H9 (cell line): ENCODE data around the gene LGSN. TPM values are rescaled to one million over a fixed set of nuclear protein-coding genes. Genes with fewer than 3 reads are reported as not detected.

Experiments
- DNase-seq: peaks from one replicate; pipeline ENCODE4 v3.0.0-alpha.2; 2017
- H2AFZ ChIP-seq: one replicate; pipeline ENCODE4 v1.6.1; 2013; ENCODE audit warnings: mild to moderate bottlenecking, low read length, control low read depth, moderate library complexity
- H2AK5ac ChIP-seq: 2 replicates; pipeline ENCODE4 v1.6.1; 2013; ENCODE audit warnings: low read length, control low read depth, mixed read lengths; ENCODE audit not compliant: insufficient read length
- H2BK120ac ChIP-seq: one replicate; pipeline ENCODE4 v1.6.1; 2013; ENCODE audit warnings: low read depth, mild to moderate bottlenecking, low read length, control low read depth, inconsistent platforms; ENCODE audit not compliant: poor library complexity, severe bottlenecking
- H2BK12ac ChIP-seq: 2 replicates; pipeline ENCODE4 v1.6.1; 2013; ENCODE audit warnings: low read length, control low read depth, mixed read lengths, low read depth; ENCODE audit not compliant: insufficient read length
- H2BK15ac ChIP-seq: 2 replicates; pipeline ENCODE4 v1.6.1; 2013; ENCODE audit warnings: low read depth, low read length, control low read depth
- H2BK20ac ChIP-seq: one replicate; pipeline ENCODE4 v1.6.1; 2013; ENCODE audit warnings: low read depth, mild to moderate bottlenecking, low read length, control low read depth, inconsistent platforms; ENCODE audit not compliant: poor library complexity, severe bottlenecking
- H2BK5ac ChIP-seq: 2 replicates; pipeline ENCODE4 v1.6.1; 2013; ENCODE audit warnings: low read length, control low read depth, mixed read lengths; ENCODE audit not compliant: insufficient read length
- H3K14ac ChIP-seq: 2 replicates; pipeline ENCODE4 v1.6.1; 2013; ENCODE audit warnings: low read length, control low read depth; ENCODE audit not compliant: insufficient read depth
- H3K18ac ChIP-seq: 2 replicates; pipeline ENCODE4 v1.6.1; 2013; ENCODE audit warnings: low read depth, mild to moderate bottlenecking, mixed read lengths, low read length, control low read depth; ENCODE audit not compliant: insufficient read length
- H3K23ac ChIP-seq: 2 replicates; pipeline ENCODE4 v1.6.1; 2013; ENCODE audit warnings: low read length, control low read depth, mixed read lengths, low read depth; ENCODE audit not compliant: insufficient read length
- H3K23me2 ChIP-seq: 2 replicates; pipeline ENCODE4 v1.6.1; 2013; ENCODE audit warnings: low read depth, mild to moderate bottlenecking, mixed read lengths, low read length, control low read depth; ENCODE audit not compliant: insufficient read length, poor library complexity, severe bottlenecking
- H3K27ac ChIP-seq: 2 replicates; pipeline ENCODE4 v1.5.1; 2013; ENCODE audit warnings: low read length, control low read depth, mixed read lengths, low read depth; ENCODE audit not compliant: insufficient read length
- H3K27me3 ChIP-seq: 2 replicates; pipeline ENCODE4 v1.6.1; 2013; ENCODE audit warnings: low read length, control low read depth, inconsistent platforms; ENCODE audit not compliant: insufficient read depth
- H3K4ac ChIP-seq: 2 replicates; pipeline ENCODE4 v1.6.1; 2013; ENCODE audit warnings: low read depth, mild to moderate bottlenecking, control low read depth, inconsistent platforms, low read length, moderate library complexity
- H3K4me1 ChIP-seq: 2 replicates; pipeline ENCODE4 v1.6.1; 2013; ENCODE audit warnings: low read length, control low read depth, inconsistent platforms; ENCODE audit not compliant: insufficient read depth
- H3K4me2 ChIP-seq: 2 replicates; pipeline ENCODE4 v1.6.1; 2013; ENCODE audit warnings: low read length, control low read depth, mixed read lengths; ENCODE audit not compliant: insufficient read length, insufficient read depth
- H3K56ac ChIP-seq: 2 replicates; pipeline ENCODE4 v1.6.1; 2013; ENCODE audit warnings: low read depth, mild to moderate bottlenecking, mixed read lengths, low read length, control low read depth; ENCODE audit not compliant: insufficient read length
- H3K79me1 ChIP-seq: 2 replicates; pipeline ENCODE4 v1.6.1; 2013; ENCODE audit warnings: low read depth, mild to moderate bottlenecking, moderate library complexity, low read length, control low read depth, inconsistent platforms; ENCODE audit not compliant: insufficient read depth, poor library complexity, severe bottlenecking
- H3K79me2 ChIP-seq: 2 replicates; pipeline ENCODE4 v1.6.1; 2013; ENCODE audit warnings: low read length, control low read depth, inconsistent platforms; ENCODE audit not compliant: insufficient read depth
- H3K9ac ChIP-seq: 2 replicates; pipeline ENCODE4 v1.6.1; 2013; ENCODE audit warnings: low read length, control low read depth, mixed read lengths; ENCODE audit not compliant: insufficient read length; ENCODE audit errors: extremely low read depth
- H3K9me3 ChIP-seq: one replicate; pipeline ENCODE4 v1.6.1; 2013; ENCODE audit warnings: low read depth, low read length, inconsistent platforms; ENCODE audit not compliant: control insufficient read depth
- H3T11ph ChIP-seq: one replicate; pipeline ENCODE4 v1.6.1; 2013; ENCODE audit warnings: mild to moderate bottlenecking, low read length, control low read depth, inconsistent platforms
- H4K20me1 ChIP-seq: one replicate; pipeline ENCODE4 v1.6.1; 2013; ENCODE audit not compliant: control insufficient read depth, insufficient read length, insufficient read depth
- H4K5ac ChIP-seq: 2 replicates; pipeline ENCODE4 v1.6.1; 2013; ENCODE audit warnings: low read depth, mild to moderate bottlenecking, mixed read lengths, low read length, control low read depth; ENCODE audit not compliant: insufficient read length
- H4K8ac ChIP-seq: replicated peaks from 2 replicates; pipeline ENCODE4 v1.6.1; 2013; ENCODE audit warnings: low read length, control low read depth, mixed read lengths, low read depth; ENCODE audit not compliant: insufficient read length
- H4K91ac ChIP-seq: 2 replicates; pipeline ENCODE4 v1.6.1; 2013; ENCODE audit warnings: low read depth, mild to moderate bottlenecking, moderate library complexity, mixed read lengths, low read length, control low read depth; ENCODE audit not compliant: insufficient read length
- H3K27ac Mint-ChIP-seq, 3 experiments: 2 replicates in 2 of 3; 3 replicates in 1 of 3; pipeline ENCODE4 v1.8.0; 2020 to 2021; ENCODE audit warnings: mixed read lengths in 3 of 3, mild to moderate bottlenecking in 1 of 3, moderate library complexity in 1 of 3
- H3K27me3 Mint-ChIP-seq: 2 replicates; pipeline ENCODE4 v1.8.0; 2021; ENCODE audit warnings: low read depth, mild to moderate bottlenecking, moderate library complexity, mixed read lengths
- H3K36me3 Mint-ChIP-seq, 3 experiments: 2 replicates in 2 of 3; 3 replicates in 1 of 3; pipeline ENCODE4 v1.8.0; 2020 to 2021; ENCODE audit warnings: low read depth in 3 of 3, mixed read lengths in 3 of 3; ENCODE audit not compliant: insufficient read depth in 1 of 3
- H3K4me1 Mint-ChIP-seq, 2 experiments: 2 replicates each; pipeline ENCODE4 v1.8.0; 2020; ENCODE audit warnings: mixed read lengths in 2 of 2
- H3K4me3 Mint-ChIP-seq, 2 experiments: 2 replicates in 1 of 2; 3 replicates in 1 of 2; pipeline ENCODE4 v1.8.0; 2020 to 2021; ENCODE audit warnings: mild to moderate bottlenecking in 2 of 2, mixed read lengths in 2 of 2, moderate library complexity in 1 of 2
- H3K9me3 Mint-ChIP-seq, 2 experiments: 2 replicates in 1 of 2; 3 replicates in 1 of 2; pipeline ENCODE4 v1.8.0; 2020; ENCODE audit warnings: mild to moderate bottlenecking in 2 of 2, mixed read lengths in 2 of 2, moderate library complexity in 1 of 2
- WGBS: extraction: QIAGEN DNeasy Blood & Tissue Kit; methylation state at CpG from one replicate; pipeline ENCODE4 v1.1.7; 2013; ENCODE audit warnings: missing lambda C conversion rate, low lambda C conversion rate, mixed read lengths; ENCODE audit not compliant: insufficient read length; ENCODE audit errors: extremely low coverage; 5-methylcytosine and 5-hydroxymethylcytosine counted together
- total RNA-seq: library from RNA; stranded (reverse); gene quantifications from 2 replicates; pipeline ENCODE4 v1.2.1, GENCODE V29; 2021
- TF ChIP-seq, protein P1 (sequence below): fragments of 200-600 bp; sonication (generic); conservative IDR thresholded peaks from 3 replicates; pipeline ENCODE4 v1.8.0; 2021; ENCODE audit warnings: antibody characterized with exemption, mild to moderate bottlenecking

Gene LGSN
- total RNA-seq, 1 experiment from 2014 or later = 0.13 TPM

DNA sequence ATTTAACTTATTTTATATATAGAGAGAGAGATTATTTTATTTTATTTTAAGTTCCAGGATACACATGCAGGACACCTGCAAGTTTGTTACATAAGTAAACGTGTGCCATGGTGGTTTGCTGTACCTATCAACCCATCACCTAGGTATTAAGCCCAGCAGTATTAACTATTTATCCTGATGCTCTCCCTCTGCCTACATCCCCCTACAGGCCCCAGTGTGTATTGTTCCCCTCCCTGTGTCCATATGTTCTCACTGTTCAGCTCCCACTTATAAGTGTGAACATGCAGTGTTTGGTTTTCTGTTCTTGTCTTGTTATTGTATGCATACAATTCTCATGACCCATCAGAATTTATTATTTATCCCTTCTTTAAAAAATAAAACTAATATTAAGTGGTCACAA, 73.9 kb downstream of the LGSN start:
- no peak overlapping the region for H3K4me3 Mint-ChIP-seq
- H3K27ac Mint-ChIP-seq = no peak overlapping the region; a peak in 1 of 7 replicates
- WGBS = no CpG with 5 or more reads among the region's 1 CpG
- Histone ChIP-seq H3K79me2 (no peaks in the 10 kb centered on the region), H3K56ac (no peak overlapping the region), H3K27me3 (no peaks in the 10 kb centered on the region), H3K79me1 (no peaks in the 10 kb centered on the region), H3K4me2 (no peak overlapping the region), H2AFZ (no peak overlapping the region), H2BK120ac (no peak overlapping the region), H2BK5ac (no peak overlapping the region), H2BK15ac (no peak overlapping the region), H2BK20ac (no peak overlapping the region), H3K23ac (no peak overlapping the region), H2BK12ac (no peak overlapping the region), H3K14ac (no peak overlapping the region), H3K9me3 (no peaks in the 10 kb centered on the region), H3K23me2 (no peaks in the 10 kb centered on the region), H3K4me1 (no peaks in the 10 kb centered on the region), H3K18ac (no peak overlapping the region), H2AK5ac (no peak overlapping the region), H3K4ac (no peak overlapping the region), H3K27ac (no peak overlapping the region), H4K20me1 (no peaks in the 10 kb centered on the region), H3T11ph (no peak overlapping the region), H4K5ac (no peak overlapping the region), H3K9ac (no peak overlapping the region), H4K8ac (no peak overlapping the region), H4K91ac (no peak overlapping the region)
- no peaks in the 10 kb centered on the region for H3K36me3 Mint-ChIP-seq
- TF ChIP-seq, protein P1, sequence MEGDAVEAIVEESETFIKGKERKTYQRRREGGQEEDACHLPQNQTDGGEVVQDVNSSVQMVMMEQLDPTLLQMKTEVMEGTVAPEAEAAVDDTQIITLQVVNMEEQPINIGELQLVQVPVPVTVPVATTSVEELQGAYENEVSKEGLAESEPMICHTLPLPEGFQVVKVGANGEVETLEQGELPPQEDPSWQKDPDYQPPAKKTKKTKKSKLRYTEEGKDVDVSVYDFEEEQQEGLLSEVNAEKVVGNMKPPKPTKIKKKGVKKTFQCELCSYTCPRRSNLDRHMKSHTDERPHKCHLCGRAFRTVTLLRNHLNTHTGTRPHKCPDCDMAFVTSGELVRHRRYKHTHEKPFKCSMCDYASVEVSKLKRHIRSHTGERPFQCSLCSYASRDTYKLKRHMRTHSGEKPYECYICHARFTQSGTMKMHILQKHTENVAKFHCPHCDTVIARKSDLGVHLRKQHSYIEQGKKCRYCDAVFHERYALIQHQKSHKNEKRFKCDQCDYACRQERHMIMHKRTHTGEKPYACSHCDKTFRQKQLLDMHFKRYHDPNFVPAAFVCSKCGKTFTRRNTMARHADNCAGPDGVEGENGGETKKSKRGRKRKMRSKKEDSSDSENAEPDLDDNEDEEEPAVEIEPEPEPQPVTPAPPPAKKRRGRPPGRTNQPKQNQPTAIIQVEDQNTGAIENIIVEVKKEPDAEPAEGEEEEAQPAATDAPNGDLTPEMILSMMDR = peak; percentile 61
- no peaks in the 10 kb centered on the region for H3K9me3 Mint-ChIP-seq
- H3K4me1 Mint-ChIP-seq = no peaks in the 10 kb centered on the region
- peak; percentile 36 for DNase-seq
- no peaks in the 10 kb centered on the region for H3K27me3 Mint-ChIP-seq
